AG04449 (cell line): ENCODE data around the gene CRAT.

ENCODE experiments used
- CTCF ChIA-PET: fragments of 350-600 bp; formaldehyde crosslinking; extraction: SDS; loops from one replicate; lab custom pipeline; 2021; ENCODE audit warnings: antibody characterized with exemption; lab: Yijun Ruan, JAX
- POLR2A ChIA-PET: fragments of 400-600, 350-600 bp; formaldehyde crosslinking; extraction: SDS; loops from one replicate; lab custom pipeline; 2020; ENCODE audit warnings: antibody characterized with exemption, inconsistent platforms; lab: Yijun Ruan, JAX
- DNase-seq: peaks from one replicate; pipeline ENCODE4 v3.0.0-alpha.2; 2010; ENCODE audit warnings: low read depth, low spot score
- H3K4me3 ChIP-seq: 2 replicates; pipeline ENCODE4 v1.5.1; 2011; ENCODE audit warnings: low read depth, mild to moderate bottlenecking, control low read depth, low read length
- TF ChIP-seq, protein P1 (sequence below): IDR thresholded peaks from one replicate; pipeline ENCODE4 v1.5.1; 2011; ENCODE audit warnings: mild to moderate bottlenecking, moderate library complexity, low read length, control low read depth, inconsistent platforms; ENCODE audit not compliant: insufficient read depth; ENCODE audit errors: missing control alignments

The CRAT gene

DNA sequence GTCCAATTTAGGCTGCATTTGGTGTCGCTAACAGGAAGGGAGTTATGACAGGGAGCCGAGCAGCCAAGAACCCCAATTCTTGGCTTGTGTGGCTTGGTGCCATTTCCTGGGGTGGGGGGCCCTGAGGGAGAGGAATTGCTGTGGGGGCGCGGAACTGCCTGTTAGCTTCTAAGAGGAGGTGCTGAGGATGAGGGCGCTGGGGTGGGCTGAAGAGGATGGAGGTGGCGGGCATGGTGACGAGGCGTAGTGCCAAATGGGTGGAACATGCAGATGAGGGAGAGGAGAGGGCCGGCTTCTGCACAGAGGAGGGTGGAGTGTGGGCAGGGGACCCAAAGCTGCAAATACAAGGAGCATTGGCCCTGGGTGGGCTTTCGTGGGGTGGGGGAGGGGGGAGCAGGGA, 39.5 kb upstream of the CRAT start:
- CTCF ChIA-PET, result interaction anchor here (1.2 to 18.3 kb wide), 3 partner anchors 7 to 21 kb away, joined by 4 to 345 read pairs (median 28); partner anchors contain the start of gene IER5L
- POLR2A ChIA-PET, result no interaction called here
- TF ChIP-seq, protein P1, sequence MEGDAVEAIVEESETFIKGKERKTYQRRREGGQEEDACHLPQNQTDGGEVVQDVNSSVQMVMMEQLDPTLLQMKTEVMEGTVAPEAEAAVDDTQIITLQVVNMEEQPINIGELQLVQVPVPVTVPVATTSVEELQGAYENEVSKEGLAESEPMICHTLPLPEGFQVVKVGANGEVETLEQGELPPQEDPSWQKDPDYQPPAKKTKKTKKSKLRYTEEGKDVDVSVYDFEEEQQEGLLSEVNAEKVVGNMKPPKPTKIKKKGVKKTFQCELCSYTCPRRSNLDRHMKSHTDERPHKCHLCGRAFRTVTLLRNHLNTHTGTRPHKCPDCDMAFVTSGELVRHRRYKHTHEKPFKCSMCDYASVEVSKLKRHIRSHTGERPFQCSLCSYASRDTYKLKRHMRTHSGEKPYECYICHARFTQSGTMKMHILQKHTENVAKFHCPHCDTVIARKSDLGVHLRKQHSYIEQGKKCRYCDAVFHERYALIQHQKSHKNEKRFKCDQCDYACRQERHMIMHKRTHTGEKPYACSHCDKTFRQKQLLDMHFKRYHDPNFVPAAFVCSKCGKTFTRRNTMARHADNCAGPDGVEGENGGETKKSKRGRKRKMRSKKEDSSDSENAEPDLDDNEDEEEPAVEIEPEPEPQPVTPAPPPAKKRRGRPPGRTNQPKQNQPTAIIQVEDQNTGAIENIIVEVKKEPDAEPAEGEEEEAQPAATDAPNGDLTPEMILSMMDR, result no peak
- DNase-seq, result no peak
- no peak overlapping the region for H3K4me3 ChIP-seq

DNA sequence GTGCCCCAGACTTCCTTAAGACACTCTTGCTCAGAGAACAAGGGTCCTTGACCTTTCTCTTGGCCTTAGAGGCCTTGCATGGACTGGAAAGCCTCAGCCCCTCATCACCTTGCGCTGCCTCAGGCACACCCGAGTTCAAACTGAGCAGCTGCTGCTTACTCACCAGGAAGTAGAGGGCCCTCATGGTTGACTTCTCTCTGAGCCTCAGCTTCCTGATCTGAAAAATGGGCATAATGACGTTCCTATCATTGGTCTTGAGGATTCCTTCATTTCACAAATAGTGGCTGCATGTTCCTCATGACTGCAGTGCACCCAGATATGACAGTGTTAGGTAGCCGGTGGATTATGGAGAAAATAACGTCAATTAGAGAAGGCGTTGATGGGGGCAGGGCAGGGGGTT, 38.8 kb upstream of the CRAT start:
- DNase-seq, result no peak
- CTCF ChIA-PET, result interaction anchor here (1.2 to 18.3 kb wide), 2 partner anchors 17 to 22 kb away, joined by 4 to 345 read pairs; partner anchors contain the start of gene IER5L
- POLR2A ChIA-PET, result interaction anchor here (0.9 kb wide), 1 partner anchor 334 kb away, joined by 3 read pairs; no protein-coding TSS in a partner anchor
- H3K4me3 ChIP-seq, result no peak overlapping the region
- TF ChIP-seq, protein P1, result no peak

DNA sequence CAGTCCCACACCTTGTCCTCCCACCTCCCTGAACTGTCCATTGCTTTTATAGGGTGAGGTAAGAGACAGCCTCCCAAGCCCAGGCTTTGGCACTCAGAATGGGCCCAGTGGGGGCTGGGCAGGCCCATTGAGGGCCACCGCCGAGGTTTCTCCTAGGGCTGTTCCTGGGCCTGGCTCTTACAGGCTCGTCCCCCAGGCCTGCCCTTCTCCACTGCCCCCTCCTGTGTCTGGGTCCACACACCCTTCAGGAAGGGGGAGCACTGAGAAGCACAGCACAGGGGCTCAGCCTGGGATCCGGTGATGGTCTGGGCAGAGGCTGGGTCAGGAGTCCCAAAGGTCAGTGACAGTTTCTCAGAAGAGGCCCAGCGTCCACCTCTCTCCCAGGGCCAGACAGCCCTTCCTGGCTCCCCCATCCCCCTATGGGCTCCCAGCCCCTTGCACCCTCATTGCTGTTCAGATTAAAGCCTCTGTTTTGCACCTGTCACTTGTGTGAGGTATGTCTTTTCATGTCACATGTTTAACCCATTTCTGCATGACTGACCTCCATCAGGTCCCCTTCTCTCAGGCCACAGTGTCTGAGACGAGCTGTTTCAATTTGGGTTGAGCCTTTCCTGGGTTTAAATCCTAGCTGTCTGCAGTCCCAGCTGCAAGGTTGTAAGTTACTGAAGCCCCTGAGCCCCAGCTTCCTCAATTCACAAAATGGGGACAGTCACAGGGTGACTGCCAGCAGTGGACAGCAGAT, 38.0 kb upstream of the CRAT start:
- ChIA-PET CTCF (interaction anchor here (0.7 to 18.3 kb wide), 2 partner anchors 22 to 463 kb away, joined by 3 to 345 read pairs; partner anchors contain the start of gene IER5L), POLR2A (interaction anchor here (0.9 kb wide), 1 partner anchor 335 kb away, joined by 3 read pairs; no protein-coding TSS in a partner anchor)
- no peak for DNase-seq
- H3K4me3 ChIP-seq, result no peak overlapping the region
- TF ChIP-seq, protein P1, result no peak

DNA sequence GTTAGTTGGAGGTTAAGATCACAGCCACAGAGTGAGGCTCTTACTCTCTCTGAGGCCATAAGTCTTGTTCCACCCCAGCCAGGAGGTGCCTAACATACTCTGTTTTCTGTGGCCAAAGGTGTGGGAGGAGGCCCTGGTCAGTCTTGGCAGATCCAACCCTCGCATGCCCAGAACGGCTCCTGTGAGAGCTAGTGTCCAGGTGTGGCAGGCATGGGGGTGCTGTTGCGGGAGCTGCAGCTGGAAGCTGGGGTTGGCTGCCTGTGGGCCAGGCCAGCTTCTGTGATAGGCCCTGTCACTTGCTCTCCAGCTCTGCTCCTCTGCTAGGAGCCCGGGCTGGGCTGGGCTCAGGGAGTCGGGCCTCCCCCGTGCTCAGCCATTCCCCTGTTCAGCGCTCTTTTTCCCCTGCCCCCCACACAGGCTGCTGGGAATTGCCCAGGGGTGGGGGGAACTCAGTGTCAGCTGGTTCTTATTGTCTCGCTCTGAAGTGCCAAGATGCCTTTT, 35.9 kb upstream of the CRAT start:
- POLR2A ChIA-PET, result interaction anchor here (0.6 to 11.6 kb wide), 6 partner anchors 19 to 426 kb away, joined by 3 to 233 read pairs (median 6); partner anchors contain the start of gene IER5L
- CTCF ChIA-PET, result interaction anchor here (1.1 to 18.3 kb wide), 7 partner anchors 8 to 478 kb away, joined by 3 to 345 read pairs (median 5); partner anchors contain the start of gene IER5L
- DNase-seq, result no peak
- TF ChIP-seq, protein P1, result no peak
- no peak overlapping the region for H3K4me3 ChIP-seq

DNA sequence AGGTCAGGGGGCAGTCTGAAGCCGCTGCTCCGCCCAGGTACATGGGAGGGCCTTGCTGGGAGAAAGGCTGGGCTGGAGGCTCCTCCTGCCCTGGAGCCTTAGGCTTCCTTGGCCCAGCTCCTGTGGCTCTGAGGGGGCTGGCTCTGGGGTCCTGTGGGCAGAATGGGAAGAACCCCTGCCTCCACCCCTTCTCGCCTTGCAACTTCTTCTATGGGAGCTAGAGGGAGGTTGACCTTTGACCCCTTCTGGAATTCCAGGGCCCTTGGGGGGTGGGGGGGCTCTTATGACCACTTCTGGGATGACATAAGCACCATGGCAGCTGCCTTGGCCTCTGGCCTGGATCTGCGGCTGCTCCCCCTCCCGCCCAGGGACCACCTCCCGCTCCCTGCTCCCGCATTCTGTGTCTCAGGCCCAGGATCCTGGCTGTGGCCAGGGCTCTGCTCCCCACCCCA, 35.3 kb upstream of the CRAT start:
- ChIA-PET CTCF (interaction anchor here (1.1 to 18.3 kb wide), 7 partner anchors 9 to 478 kb away, joined by 3 to 345 read pairs (median 5); partner anchors contain the start of gene IER5L), POLR2A (interaction anchor here (1.6 to 11.6 kb wide), 4 partner anchors 20 to 351 kb away, joined by 5 to 233 read pairs (median 8); partner anchors contain the start of gene IER5L)
- no peak overlapping the region for H3K4me3 ChIP-seq
- TF ChIP-seq, protein P1, result no peak
- DNase-seq, result peak; percentile 56
